ENCODE results near the gene AZIN2.
"Not testable (repeated sequence)": the region's sequence is repeated elsewhere in the genome, so short reads cannot be mapped to it uniquely, and the experiment has no call there.

Gene AZIN2

DNA sequence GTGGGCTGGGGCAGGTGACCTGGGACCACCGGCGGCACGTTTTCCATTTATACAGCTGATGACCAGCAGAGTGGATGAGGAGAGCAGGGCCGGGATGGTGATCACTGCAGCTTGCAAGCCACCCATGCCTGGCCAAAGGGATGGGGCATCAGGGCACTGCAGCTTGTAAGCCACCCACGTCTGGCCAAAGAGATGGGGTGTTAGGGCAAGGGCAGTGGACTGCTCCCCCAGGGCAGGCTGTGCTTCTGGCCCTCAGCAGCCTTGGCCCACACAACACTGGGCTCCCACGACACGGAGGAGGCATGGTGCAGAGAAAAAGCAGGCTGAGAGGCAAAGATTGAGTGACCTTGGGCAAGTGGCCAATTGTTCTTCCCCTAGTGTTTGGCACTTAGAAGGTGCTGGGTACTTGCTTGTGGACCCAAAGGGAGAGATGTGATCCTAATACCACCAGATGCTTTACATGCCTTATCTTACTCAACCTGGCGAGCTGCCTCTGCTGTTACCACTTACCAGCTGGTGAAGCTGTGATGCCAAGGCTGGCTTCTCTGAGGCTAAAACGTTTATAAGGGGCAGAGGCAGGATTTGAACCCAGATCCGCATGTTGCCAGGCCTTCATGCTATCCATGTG lies 52.6 kb downstream of the AZIN2 start:
- intact Hi-C loops (cut with DNase I; ENCODE audit: low total_unique reads), result no loop called here
- DNase-seq, result no peak
- peaks cover 0 to 13% (median 0%) of the 10 kb centered on the region in 3 donors for H3K36me3 ChIP-seq
- H3K4me3 ChIP-seq, result no peak overlapping the region
- H3K27ac ChIP-seq, result no peak overlapping the region
- no peaks in the 10 kb centered on the region for H3K4me1 ChIP-seq
- H3K9me3 ChIP-seq, result no peaks in the 10 kb centered on the region
- no peaks in the 10 kb centered on the region for H3K27me3 ChIP-seq
- TF ChIP-seq, protein P1, sequence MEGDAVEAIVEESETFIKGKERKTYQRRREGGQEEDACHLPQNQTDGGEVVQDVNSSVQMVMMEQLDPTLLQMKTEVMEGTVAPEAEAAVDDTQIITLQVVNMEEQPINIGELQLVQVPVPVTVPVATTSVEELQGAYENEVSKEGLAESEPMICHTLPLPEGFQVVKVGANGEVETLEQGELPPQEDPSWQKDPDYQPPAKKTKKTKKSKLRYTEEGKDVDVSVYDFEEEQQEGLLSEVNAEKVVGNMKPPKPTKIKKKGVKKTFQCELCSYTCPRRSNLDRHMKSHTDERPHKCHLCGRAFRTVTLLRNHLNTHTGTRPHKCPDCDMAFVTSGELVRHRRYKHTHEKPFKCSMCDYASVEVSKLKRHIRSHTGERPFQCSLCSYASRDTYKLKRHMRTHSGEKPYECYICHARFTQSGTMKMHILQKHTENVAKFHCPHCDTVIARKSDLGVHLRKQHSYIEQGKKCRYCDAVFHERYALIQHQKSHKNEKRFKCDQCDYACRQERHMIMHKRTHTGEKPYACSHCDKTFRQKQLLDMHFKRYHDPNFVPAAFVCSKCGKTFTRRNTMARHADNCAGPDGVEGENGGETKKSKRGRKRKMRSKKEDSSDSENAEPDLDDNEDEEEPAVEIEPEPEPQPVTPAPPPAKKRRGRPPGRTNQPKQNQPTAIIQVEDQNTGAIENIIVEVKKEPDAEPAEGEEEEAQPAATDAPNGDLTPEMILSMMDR (IDR thresholded peaks at IDR 0.05), result no peak

- intact Hi-C loops (cut with DNase I; ENCODE audit: low total_unique reads); H3K4me1 ChIP-seq; H3K27ac ChIP-seq: not testable (repeated sequence)
These were observed 55.1 kb downstream of the AZIN2 start for GRCh38 chr1:33136041-33136440.

DNA sequence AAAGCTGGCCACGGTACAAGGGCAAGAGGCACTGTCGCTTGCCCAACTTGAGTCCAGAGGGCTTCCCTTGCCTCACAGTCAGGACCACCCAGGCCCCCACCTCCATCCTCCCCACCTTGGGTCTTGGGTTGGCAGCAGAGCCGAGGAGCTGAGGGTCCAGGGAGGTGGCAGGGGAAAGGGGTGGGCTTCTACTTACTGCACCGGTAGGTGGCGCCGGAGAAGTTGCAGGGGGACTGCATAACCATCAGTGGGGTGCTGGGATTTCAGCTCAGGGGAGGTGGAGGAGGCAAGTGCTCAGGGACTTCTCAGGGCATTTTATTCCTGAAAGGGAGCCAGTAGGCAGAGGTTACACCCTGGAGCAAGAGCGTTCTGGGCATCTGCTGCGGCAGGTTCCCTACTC lies 56.8 kb downstream of the AZIN2 start:
- no peak overlapping the region for H3K27ac ChIP-seq
- peaks cover 0 to 5% (median 2%) of the 10 kb centered on the region in 4 donors for H3K4me1 ChIP-seq
- H3K27me3 ChIP-seq, result no peaks in the 10 kb centered on the region
- no peak overlapping the region for H3K4me3 ChIP-seq
- intact Hi-C loops (cut with DNase I; ENCODE audit: low total_unique reads), result no loop called here
- H3K9me3 ChIP-seq, result no peaks in the 10 kb centered on the region
- TF ChIP-seq, protein P1 (IDR thresholded peaks at IDR 0.05), result peak; percentile 20 to 26
- H3K36me3 ChIP-seq, result peaks cover 0 to 3% (median 0%) of the 10 kb centered on the region in 3 donors
- DNase-seq, result no peak

More at GRCh38 chr1:33136041-33136440, 55.1 kb downstream of the AZIN2 start:
- not testable (repeated sequence) for DNase-seq, H3K27me3 ChIP-seq, H3K9me3 ChIP-seq, H3K4me3 ChIP-seq
- peaks cover 0 to 13% (median 0%) of the 10 kb centered on the region in 3 donors for H3K36me3 ChIP-seq

GRCh38 chr1:33140153-33141149 lies 59.5 kb downstream of the AZIN2 start:
- Histone ChIP-seq H3K4me3 (no peak overlapping the region), H3K27me3 (no peaks in the 10 kb centered on the region), H3K4me1 (peaks cover 0 to 13% (median 8%) of the 10 kb centered on the region in 4 donors), H3K36me3 (peaks cover 0 to 11% (median 0%) of the 10 kb centered on the region in 3 donors), H3K9me3 (no peaks in the 10 kb centered on the region), H3K27ac (no peak overlapping the region)
- TF ChIP-seq, protein P1 (IDR thresholded peaks at IDR 0.05), result no peak
- no peak for DNase-seq
- intact Hi-C loops (cut with DNase I; ENCODE audit: low total_unique reads), result no loop called here

DNA sequence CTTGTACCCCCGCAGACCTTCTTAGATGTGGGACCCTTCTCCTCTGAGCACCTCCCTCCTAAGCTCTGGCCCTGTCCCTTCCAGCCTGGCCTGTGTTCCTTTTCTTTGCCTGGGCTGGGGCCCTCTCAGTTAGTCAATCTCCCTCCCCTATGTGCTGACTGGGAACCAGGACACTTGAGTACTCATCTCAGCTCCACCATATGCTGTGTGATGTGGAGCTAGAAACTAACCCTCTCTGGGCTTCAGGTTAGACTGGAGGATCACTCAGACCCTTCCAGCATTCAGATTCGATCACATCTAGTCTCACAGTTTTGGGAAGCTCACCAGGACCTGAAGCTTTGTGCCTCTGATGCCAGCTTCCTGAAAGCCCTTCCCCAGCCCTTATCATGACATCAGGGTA lies 60.3 kb downstream of the AZIN2 start:
- Histone ChIP-seq H3K9me3 (no peaks in the 10 kb centered on the region), H3K4me3 (no peak overlapping the region), H3K4me1 (peaks cover 0 to 13% (median 8%) of the 10 kb centered on the region in 4 donors), H3K36me3 (peaks cover under 1 to 18% (median 6%) of the 10 kb centered on the region in 3 donors), H3K27ac (no peak overlapping the region), H3K27me3 (no peaks in the 10 kb centered on the region)
- DNase-seq, result no peak
- TF ChIP-seq, protein P1 (IDR thresholded peaks at IDR 0.05), result no peak
- intact Hi-C loops (cut with DNase I; ENCODE audit: low total_unique reads), result no loop called here

DNA sequence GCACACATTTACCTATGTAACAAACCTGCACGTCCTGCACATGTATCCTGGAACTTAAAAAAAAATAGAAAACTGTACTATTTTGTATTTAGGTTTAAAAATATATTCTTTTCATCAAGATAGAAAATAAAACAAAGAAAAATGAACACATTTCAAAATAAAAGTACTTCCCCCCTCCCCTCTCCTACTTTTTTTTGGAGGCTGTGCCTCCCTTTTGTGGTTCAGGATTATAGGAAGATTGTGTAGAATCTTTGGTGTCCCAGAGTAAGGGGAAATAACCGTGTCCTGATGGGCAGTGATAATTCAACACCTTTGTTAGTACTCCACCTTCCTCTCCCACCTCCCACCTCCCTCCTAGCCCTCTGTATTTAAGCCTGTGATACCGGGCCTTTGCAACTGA lies 60.8 kb downstream of the AZIN2 start:
- Histone ChIP-seq H3K27ac (peak overlapping the region; percentile 2 to 20), H3K27me3 (no peaks in the 10 kb centered on the region), H3K4me3 (no peak overlapping the region), H3K36me3 (peaks cover 6 to 24% (median 12%) of the 10 kb centered on the region in 3 donors), H3K4me1 (peaks cover 0 to 13% (median 8%) of the 10 kb centered on the region in 4 donors), H3K9me3 (no peaks in the 10 kb centered on the region)
- intact Hi-C loops (cut with DNase I; ENCODE audit: low total_unique reads), result no loop called here
- TF ChIP-seq, protein P1 (IDR thresholded peaks at IDR 0.05), result no peak
- no peak for DNase-seq

Measured in tibial artery (tissue), 4 donors.